NCI-H345 treated with DMSO at 0.1 percent for 48 hours (cell line): Measurements from ENCODE around the gene RARRES2.
"Not testable (repeated sequence)": the region's sequence is repeated elsewhere in the genome, so short reads cannot be mapped to it uniquely, and the experiment has no call there.

Source experiments
- DNase-seq: peaks from one replicate; lab custom pipeline; 2025; ENCODE audit not compliant: unreplicated experiment; lab: John Stamatoyannopoulos, UW

The RARRES2 gene

DNA sequence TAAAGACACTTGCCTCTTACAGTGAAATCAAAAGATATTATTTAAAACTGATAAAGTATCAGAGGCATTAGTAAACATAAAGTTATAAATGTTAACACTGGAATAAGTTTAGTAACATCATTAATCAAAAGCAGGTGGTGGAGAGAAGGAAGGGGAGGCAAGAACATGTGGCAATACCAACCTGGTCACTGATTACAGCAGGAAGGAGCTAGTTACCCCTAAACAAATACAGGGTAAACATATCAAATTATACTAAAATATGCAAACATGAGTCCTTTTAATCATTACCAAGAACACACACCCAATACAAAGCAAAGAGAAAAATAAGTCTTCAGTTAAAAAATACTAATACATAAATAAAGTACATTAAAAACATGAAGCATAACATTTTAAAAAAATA is 43.5 kb downstream of the RARRES2 start:
- not testable (repeated sequence) for DNase-seq

DNA sequence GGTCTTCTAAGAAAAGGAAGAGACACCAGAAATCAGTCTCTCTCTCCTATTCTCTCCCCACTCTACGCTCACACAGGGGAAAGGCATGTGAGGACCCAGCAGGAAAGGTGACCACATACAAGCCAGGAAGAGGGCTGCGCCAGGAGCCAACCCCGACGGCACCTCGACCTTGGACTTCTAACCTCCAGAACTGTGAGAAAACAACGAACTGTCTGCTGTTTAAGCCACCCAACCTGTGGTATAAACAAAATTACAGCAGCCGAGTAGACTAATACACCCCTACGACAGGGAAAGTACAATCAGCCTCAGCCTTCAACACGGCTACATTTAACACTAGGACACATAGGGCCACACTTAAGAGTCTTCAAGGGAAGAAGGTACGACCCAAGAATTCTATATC is 44.6 kb downstream of the RARRES2 start:
- not testable (repeated sequence) for DNase-seq

DNA sequence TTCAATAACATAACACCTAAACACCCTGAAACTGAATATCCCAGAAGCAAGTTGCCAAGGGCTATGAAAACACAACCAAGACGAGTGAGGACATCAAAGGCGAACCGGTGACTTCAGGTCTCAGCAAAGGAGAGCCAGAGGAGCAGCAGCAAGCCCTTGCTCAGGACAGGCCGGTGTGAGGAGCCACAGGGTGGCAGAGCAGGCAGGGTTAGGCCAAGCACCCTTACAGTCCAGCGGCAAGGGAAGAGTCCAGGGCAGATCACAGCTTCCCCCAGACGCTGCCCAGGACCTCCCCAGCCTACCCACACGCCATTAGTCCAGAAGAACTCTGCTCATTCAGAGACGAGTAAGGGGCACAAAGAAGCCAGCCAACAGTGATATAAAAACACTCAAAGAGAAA is 45.8 kb downstream of the RARRES2 start:
- not testable (repeated sequence) for DNase-seq

DNA sequence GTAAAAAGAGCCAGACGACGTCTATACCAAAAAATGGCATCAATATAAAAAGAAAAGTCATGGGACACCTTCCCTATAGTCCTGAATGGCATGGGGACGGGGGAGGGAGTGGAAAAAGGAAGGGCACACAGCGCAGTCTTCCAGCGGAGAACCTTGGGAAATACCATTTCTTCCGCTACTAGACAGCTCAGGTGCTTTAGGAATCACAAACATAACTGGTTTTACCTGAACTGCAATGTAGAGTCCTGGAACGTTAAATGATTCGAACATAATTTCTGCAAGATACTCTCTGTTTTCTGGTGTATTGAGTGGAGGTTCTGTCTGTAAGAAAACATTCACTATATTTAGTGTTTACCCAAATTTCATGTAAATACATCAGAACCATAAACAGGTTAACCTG is 46.4 kb downstream of the RARRES2 start:
- not testable (repeated sequence) for DNase-seq

DNA sequence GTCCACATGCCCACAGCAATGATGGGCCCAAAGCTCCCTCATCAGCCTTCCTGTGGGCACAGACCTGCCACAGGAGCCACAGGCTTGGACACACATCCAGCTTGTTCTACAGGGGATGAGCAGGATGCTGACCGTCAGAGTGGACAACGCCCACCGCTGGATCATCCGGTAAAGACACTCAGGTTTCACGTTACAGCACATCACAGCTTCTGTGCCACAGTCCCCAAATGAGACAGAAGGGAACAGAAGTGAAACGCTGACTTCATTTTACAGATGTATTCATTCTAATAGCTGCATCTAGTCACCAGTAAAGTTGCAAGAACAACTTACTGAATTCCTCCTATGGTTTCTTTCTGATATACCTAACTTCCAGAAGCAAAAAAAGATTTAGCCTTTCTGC is 51.1 kb downstream of the RARRES2 start:
- not testable (repeated sequence) for DNase-seq

DNA sequence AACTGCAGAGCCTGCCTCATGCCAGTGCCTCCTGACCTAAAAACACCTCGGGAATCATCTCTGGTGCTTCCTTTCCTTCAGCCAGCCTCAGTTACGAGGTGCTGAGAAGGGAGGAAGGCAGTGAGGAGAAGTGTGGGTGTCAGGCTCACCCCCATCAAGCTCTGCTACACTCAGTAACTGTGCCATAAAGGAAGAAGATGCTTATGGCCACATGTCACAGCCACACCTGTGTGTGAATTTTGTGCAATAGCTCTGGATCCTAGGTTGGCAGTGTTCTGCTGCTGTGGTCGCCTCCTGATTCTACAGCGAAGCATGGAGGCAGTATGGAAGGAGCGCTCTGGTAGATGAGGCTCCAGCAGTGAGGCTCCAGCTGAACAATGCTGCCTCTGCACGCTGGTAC is 52.6 kb downstream of the RARRES2 start:
- not testable (repeated sequence) for DNase-seq
